Measurements from ENCODE around the gene GALNT11.
"Not testable (repeated sequence)": the region's sequence is repeated elsewhere in the genome, so short reads cannot be mapped to it uniquely, and the experiment has no call there.

The GALNT11 gene

DNA sequence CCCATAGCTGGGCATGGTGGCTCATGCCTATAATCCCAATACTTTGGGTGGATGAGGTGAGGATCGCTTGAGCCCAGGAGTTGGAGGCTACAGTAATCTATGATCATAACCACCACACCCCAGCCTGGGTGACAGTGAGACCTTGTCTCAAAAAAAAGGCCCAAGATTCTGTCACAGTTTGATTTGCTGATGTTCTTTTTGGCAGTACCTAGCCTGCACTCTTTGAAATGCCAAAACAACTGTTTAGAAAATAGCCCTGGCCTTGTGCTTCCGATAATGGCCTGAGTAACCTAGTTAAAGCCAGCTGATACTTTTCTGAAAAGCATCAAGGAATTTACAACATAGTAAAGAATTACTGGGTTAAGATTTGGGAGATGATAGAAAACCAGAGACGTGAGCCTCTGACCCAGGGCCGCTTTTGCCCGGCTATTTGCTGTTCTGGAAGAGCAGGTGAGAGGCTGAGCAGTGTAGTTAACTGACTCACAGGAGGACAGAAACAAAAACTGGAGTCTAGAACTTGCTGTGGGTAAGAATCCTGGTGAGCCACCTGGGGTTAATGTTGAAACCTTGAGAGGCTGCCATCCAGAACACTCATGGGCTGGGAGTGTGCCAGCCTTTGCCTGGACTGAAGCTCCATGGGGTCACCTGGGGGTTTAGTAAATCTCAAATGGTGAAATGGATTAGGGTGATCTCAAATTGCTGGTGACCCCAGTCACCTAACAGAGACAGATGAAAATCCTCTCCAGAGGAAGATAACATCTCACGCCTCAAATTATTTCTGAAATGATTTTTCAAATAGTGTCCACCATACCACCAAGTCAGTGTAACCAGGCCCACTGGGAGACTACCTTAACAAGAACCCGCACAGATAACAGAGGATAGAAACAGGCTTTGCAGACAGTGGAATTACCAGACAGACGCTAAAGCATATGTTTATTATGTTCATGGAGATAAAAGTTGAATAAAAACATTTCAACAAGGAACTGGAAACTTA lies 51.8 kb downstream of the GALNT11 start:
- DNase-seq = no peak

DNA sequence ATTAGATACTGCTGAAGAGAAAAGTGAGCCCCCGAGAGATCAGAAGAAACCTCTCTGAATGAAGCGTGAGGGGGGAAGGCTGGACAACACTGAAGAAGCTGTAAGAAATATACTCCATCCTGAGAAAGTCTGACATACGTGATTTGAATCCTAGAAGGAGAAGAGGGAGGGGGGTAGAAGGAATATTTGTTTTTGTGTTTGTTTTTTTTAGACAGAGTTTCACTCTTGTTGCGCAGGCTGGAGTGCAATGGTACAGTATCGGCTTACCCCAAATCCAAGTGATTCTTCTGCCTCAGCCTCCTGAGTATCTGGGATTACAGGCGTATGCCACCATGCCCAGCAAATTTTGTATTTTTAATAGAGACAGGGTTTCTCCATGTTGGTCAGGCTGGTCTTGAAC lies 52.6 kb downstream of the GALNT11 start:
- DNase-seq = no peak

DNA sequence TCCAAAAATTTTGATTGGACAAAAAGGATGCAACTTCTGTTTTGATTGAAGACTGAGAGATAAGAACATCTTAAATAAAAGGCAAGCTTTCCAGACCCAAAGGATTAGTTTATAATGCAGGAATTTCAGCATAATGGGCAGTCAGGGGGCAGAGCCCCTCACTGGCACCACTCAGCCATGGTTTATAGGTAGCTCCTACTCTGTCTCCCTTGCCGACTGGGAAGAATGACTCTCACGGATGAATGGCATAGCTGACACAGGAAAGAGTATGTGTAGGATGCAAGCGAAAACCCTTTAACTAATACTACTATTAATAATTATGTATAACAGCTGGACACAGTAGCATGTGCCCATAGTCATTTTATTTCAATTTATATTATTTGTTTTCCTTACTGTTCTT lies 53.3 kb downstream of the GALNT11 start:
- no peak for DNase-seq

DNA sequence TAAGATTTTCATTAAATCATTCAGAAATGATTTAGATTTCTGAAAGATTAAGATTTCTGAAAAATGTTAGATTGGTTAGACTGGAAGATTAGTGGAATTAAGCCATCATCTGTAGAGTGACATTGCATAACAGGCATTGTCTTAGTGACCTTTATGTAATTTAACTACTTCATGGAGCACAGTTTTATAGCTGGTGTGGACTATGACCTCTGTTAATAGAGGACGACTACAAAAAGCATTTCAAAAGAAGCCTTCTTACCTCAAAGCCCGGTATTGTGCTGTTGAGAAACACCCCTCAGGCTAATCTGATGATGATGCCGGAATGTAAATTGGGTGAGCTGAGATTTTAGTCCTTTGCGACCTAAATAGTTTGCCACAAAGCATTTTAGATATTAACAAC lies 55.6 kb downstream of the GALNT11 start:
- DNase-seq = no peak

DNA sequence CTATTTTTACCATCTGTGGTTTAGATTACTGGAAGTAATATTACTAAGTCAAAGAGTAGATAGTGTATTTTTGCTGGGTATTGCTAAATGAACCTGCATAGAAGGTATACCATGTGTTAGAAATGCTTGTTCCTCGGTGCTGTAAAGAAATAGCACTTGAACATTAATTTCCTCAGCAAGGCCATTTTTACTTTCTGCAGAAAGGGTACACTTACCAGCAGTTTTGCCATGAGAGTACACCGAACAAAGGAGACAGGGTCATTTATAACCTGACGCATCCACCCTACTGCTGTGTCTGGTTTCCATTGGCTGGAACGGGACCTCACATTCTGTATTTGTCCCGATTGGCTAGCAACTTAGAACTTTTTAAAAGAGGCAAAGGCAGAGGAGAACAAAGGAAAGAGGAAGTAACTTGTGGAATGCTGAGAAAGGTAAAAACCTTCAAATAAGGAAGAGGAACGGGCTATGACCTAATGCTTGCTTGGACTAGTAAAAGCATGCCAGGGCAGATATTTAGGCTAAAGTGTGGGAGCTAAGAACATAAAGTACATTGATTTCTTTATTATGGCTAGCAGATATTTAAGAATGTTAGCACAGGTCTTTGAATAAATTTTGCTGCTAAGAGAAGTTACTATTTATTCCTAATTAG lies 56.7 kb downstream of the GALNT11 start:
- DNase-seq = not testable (repeated sequence)

DNA sequence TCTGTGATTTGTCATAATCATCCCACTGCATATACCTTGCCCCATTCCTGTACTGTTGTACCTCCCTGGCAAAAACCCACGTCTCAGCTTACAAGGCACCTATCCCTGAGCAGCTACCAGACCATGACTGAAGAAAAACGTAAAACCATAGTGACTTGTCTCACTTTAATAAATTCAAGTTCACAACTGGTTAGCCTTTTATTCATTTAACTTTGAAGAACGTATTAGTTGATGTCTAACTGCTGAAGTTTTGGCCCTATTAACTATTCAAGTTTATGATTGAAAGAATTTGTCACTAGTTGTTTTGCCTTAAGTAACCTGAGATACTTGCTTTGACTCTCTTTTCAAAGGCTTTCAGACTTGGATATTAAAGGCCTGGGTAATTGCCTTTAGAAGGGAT lies 59.7 kb downstream of the GALNT11 start:
- no peak for DNase-seq

DNA sequence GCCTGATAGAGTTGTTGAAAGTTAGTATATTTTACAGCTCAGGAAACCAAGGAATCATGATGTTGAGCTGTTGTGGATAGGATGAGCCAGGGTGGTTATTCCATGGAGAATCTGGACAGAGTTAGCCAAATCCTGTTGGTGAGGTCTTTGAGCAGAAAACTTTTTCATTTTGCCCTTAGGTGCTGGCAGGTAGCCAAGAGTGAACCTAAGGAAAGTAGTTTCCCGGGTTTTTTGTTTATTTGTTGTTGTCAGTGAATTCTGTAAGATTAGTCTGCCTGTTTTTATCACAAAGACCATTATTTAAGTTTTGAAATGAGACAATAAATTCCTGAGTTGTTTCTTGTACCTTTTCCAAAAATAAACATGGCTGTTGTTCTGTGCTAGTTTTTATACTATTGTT lies 61.0 kb downstream of the GALNT11 start:
- DNase-seq = no peak

DNA sequence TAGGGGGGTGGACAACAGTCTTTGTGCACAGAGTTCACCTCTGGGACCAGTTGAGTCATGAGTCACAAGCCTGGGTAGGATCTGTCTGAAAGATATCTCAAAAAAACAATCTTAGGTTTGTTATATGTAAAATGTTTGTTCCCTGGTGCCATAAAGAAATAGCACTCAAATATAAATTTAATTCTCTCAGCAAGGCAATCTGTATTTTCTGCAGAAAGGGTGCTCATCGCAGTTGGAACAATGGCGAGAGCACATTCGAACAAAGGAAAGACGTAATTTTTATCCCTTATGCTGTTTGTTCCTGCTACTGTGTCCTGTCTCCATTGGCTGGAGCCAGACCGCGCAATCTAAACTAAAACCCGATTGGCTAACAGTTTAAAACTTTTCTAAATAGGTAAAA lies 63.7 kb downstream of the GALNT11 start:
- DNase-seq = no peak

DNA sequence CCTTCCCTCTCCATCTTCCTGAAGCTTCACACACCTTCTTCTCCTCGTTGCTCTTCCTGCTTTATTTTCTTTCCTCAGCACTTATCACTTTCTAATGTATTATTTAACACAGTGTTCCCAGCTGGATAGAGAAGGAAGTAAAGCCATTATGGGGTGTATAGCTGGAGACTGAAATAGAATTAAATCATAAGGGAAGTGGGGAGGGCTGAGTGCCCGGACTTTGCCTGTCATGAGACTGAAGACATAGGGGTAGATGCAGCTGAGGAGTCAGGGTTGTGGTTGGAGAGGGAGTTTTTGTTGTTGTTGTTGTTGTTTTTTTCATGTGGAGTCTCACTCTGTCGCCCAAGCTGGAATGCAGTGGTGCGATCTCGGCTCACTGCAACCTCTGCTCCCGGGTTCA lies 65.3 kb downstream of the GALNT11 start:
- DNase-seq = no peak

DNA sequence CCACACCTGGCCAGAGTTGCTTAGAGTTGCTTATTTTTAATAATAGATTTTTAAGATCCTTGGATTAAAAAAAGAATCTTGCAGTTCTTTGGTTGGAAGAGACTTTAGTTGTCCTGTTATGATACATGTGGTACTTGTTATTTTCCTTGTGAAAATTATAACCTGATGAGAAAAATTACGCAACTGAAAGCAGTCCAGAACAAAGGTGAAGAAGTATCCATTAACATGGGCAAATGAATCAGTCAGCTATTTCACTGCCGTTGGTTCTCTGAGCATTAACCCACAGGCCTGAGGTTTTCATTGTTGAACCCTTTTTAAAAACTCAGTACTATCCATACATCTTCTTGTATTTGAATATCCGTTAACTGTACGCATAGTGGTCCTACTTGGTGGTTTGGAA lies 68.2 kb downstream of the GALNT11 start:
- DNase-seq = no peak

DNA sequence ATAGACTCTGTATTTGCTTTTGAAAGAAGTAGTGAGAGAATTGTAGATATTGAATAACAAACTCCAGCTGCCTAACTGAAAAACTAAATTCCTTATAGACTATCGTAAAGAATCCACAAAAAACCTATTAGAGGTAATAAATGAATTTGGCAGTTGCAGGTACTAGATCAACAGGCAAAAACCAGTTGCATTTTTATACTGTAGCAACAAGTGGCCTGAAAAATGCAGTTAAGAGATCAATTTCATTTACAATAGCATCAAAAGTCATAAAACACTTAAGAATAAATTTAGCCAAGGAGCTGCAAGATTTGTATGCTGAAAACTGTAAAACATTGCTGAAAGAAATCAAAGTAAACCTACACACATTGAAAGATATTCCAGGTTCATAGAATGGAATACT lies 70.3 kb downstream of the GALNT11 start:
- no peak for DNase-seq

DNA sequence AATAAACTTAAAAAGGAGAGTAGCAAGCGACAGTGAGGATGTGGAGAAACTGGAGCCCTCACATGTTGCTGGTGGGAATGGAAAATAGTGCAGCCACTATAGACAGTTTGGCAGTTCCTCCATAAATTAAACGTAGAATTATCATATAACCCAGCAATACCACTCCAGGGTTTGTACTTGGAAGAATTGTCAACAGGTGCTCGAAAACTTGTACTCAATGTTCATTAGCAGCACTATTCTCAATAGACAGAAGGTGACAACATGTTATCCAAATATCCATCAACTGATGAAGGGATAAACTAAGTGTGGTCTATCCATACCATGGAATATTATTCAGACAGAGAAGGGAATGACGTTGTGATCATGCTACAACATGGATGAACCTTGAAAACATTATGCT lies 71.9 kb downstream of the GALNT11 start:
- DNase-seq = no peak

DNA sequence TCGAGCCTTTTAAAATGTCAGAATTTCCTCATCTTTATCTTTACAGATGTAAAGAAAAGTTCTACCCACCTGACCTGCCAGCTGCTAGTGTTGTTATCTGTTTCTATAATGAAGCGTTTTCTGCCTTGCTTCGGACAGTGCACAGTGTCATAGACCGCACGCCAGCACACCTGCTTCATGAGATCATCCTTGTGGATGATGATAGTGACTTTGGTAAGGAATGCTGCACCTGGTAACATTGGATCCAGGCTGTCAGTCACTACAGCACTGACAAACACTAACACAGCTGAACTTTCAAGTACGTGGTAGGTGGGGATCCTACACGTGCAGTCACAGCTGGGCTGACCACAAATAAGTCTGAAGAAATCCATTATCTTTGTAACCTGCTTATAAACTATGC lies 77.6 kb downstream of the GALNT11 start:
- DNase-seq = no peak

DNA sequence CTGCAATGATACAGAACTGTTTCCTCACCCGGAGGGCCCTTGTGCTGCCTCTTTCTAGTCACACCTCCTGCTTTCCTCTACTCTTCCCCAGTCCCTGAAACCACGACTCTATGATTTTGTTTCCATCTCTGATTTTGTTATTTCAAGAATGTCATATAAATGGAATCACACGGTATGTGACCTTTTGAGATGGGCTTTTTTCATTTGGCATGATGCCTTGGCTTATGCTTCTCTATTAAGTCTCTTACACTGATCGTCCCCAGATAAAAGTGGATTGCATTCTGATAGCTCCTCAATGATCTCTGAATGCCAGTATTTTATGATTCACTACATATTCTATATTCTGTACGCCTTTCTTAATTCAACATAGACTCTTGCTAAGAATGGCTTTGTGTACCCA lies 78.2 kb downstream of the GALNT11 start:
- DNase-seq = no peak

DNA sequence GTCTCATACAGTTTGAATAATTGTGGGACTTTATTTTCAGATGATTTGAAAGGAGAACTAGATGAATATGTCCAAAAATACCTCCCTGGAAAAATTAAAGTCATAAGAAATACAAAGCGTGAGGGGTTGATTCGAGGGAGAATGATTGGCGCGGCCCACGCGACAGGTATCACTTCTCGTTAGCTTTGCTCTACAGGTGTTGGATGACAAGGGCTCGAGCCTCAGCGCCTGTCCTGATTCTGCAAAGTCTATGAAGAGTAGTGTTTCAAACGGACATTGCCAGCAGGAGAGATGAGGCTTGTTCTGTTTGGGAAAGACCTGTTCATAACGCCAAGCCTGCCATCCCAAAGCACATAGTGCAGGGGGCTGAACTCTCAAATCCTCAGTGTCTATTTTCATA lies 79.7 kb downstream of the GALNT11 start:
- DNase-seq = no peak

DNA sequence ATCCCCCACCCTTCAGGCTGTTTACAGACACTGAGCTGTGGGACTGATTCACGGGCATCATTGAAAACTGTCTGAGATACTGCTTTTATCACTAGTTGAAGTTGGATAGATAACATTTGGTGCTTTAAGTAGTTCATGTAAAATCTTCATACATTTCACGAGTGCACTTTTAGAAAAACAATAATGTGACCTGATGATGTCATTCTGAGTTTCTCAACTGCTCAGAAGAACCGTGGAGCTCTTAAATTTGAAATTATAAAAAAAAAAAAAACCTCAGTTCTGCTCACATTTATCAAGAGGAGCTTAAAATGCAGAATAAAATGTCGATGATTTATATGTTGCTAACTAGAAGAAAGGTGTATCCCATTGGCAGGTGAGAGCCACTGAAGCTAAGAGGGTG lies 81.5 kb downstream of the GALNT11 start:
- DNase-seq = no peak

DNA sequence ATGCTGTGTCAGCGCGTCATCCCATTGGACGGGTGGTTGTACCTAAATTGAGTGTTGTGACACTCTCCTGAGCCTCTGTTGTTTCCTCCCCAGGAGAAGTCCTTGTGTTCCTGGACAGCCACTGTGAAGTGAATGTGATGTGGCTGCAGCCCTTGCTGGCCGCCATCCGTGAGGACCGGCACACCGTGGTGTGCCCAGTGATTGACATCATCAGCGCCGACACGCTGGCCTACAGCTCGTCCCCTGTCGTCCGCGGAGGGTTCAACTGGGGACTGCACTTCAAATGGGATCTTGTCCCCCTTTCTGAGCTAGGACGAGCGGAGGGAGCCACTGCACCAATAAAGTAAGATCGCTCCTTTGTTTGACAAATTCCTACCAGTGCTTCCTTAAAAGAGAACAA lies 82.5 kb downstream of the GALNT11 start:
- no peak for DNase-seq

DNA sequence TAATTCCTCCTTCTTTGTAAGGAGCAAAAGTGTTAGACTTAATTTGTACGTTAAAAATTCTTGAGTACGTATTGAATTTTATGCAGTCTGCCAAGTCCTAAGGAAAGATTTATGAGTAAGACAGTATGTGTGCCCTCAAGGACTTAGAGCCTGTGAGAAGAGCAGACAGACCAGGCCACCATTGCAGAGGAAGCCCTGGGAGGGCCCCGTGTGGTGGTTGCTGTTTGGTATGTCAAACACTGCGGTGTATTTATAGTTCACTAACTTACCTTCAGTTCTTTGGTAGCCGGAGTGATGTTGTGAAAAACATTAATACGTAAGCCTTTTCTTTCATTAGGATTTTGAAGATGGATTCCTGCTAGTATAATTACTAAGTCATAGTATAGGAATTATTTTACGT lies 82.9 kb downstream of the GALNT11 start:
- no peak for DNase-seq

DNA sequence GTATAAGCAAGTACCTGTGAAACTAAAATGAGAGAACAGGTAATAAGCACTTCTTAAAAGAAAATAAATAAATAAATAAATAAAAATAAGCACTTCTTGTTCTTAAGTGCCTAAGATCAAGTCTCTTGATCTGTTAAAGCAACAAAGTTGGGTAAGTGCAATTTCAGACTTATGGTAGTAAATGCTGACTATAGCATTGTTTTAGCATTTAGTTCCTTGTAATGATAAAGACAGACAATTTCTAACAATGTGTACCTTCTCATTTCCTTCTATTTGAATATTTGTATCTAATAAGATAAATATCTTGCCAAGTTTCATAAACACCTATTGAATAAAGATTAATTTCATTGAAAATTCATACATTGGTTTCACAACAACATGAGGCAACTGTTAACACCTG lies 87.4 kb downstream of the GALNT11 start:
- DNase-seq = no peak

DNA sequence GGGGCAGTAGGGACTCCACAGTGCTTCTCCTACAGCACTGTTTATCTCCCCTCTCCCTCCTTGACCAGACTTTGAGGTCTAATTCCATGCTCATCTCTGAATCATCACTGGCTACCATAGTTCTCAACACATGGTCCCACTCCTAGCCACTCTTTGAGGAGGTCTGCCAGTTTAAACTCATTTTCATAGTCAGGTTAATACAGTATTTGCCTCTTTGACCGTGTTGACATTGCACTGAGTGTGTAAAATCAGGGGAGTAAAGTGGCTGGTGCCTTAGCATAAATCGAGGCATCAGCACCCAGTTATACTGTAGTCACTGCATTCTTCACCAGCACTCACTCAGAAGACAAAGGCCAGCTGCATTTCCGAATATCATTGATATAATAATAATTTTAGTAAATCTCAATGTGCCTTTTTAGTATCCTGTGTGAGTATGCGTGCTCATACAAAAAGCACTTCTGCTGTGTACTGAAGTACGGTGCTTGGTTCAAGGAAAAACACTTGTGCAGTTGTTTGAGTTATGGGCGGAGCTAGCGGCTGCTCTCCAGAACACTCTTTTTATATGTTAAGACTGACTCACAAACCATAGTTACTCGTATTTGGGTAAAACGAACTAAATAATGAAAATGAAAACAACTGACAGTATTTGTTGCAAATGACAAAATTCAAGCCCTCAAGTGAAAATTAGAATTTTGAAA lies 89.7 kb downstream of the GALNT11 start:
- DNase-seq = no peak

DNA sequence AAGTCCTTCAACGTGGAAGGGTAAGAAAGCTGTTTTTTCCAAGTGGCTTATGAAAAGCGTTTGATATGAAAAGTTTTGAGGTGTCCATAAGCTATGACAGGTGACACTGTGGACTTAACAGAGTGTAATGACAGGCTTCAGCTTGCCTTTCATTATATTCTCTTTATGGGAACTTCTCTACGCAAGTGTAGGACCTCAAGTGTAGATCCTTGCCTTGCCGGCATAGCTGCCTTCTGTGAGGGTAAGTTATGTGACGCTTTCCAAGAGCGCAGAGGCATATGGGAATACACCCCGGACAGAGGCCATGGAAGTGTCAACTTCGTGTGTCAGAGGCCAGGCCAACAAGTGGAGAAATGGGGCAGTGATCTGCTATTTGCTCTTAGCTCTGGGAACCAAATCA lies 91.9 kb downstream of the GALNT11 start:
- DNase-seq = no peak

DNA sequence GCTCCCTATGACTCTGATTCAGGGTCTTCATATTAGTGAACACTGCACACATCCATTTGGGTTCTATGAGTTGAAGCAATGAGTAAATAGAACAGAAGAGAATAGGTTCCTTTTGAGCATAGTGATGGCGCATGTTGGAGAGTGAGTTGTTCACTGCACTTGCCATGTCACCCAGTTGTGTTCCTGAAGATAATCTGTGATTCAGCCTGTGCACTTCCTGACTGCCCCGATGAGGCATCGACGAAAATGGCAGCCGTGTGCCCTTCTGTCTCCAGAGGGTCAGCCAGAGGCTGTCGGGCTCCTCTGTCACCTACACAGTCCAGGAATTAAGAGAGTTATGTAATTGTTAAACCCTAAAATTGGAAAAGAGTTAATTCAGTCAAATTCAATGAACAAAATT lies 94.7 kb downstream of the GALNT11 start:
- DNase-seq = no peak

DNA sequence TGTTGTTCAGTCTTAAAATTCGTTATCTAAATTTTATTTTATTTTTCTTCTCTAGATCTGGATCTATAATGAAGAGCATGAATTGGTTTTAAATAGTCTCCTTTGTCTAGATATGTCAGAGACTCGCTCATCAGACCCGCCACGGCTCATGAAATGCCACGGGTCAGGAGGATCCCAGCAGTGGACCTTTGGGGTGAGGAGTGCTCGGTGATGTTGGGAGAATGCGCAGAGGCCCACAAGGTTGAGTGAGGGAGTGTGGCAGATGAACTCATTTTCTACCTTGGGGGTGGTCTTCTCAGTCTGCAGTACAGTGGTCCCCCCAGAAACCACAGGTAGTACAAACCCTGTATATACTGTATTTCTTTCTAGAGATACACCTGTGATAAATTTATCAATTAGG lies 95.3 kb downstream of the GALNT11 start:
- DNase-seq = no peak

DNA sequence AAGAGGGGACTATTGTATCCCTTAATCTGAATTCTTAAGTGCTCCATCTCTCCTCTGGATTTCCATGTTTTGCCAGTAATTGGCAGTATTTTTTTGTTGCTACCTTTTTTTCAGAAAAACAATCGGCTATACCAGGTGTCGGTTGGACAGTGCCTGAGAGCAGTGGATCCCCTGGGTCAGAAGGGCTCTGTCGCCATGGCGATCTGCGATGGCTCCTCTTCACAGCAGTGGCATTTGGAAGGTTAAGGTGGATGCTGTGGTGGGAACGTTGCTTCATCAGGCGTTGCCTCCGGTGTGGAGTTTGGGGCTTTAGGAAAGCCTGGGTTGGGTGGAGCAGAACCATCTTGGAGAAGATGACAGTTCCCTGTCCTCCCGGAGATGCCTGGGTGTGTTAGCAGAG lies 96.0 kb downstream of the GALNT11 start:
- no peak for DNase-seq

Measured in NCI-H2081 (cell line).